Liver (tissue), 9 donors: ENCODE measurements around the gene FRMD4A. TPM values are rescaled to one million over a fixed set of nuclear protein-coding genes. Genes with fewer than 3 reads are reported as not detected.

ENCODE experiments used
- DNase-seq: peaks from one replicate; pipeline ENCODE4 v3.0.0-alpha.2; 2017; ENCODE audit warnings: low spot score
- H3K27ac ChIP-seq, 2 donors: one replicate each; pipeline ENCODE4 v1.7.0; 2013; ENCODE audit warnings: inconsistent platforms in 2 of 2, low read length in 2 of 2, control low read depth in 1 of 2, low read depth in 1 of 2, mild to moderate bottlenecking in 1 of 2
- H3K27me3 ChIP-seq, 4 donors: one replicate each; pipeline versions ENCODE4 v1.6.1 to v1.7.0; 2013; ENCODE audit warnings: low read length in 3 of 4, inconsistent platforms in 1 of 4, mild to moderate bottlenecking in 1 of 4, moderate library complexity in 1 of 4; ENCODE audit not compliant: control insufficient read depth in 4 of 4, insufficient read depth in 4 of 4
- H3K36me3 ChIP-seq, 4 donors: one replicate each; pipeline versions ENCODE4 v1.6.1 to v1.7.0; 2013; ENCODE audit warnings: low read length in 3 of 4, mild to moderate bottlenecking in 3 of 4, low read depth in 1 of 4, moderate library complexity in 1 of 4; ENCODE audit not compliant: control insufficient read depth in 4 of 4, insufficient read depth in 3 of 4
- H3K4me1 ChIP-seq, 4 donors: one replicate each; pipeline versions ENCODE4 v1.6.1 to v1.7.0; 2013; ENCODE audit warnings: low read length in 3 of 4, mild to moderate bottlenecking in 3 of 4, moderate library complexity in 1 of 4; ENCODE audit not compliant: control insufficient read depth in 4 of 4, insufficient read depth in 4 of 4
- H3K4me3 ChIP-seq, 3 donors: one replicate each; pipeline versions ENCODE4 v1.6.1 to v1.7.0; 2013; ENCODE audit warnings: low read length in 3 of 3, control low read depth in 1 of 3, low read depth in 1 of 3, mild to moderate bottlenecking in 1 of 3
- H3K9ac ChIP-seq, 2 donors: one replicate each; pipeline ENCODE4 v1.7.0; 2013; ENCODE audit warnings: low read length in 2 of 2, mild to moderate bottlenecking in 2 of 2, moderate library complexity in 2 of 2, control low read depth in 1 of 2, low read depth in 1 of 2
- H3K9me3 ChIP-seq, 4 donors: one replicate each; pipeline versions ENCODE4 v1.6.1 to v1.7.0; 2013; ENCODE audit warnings: low read length in 3 of 4; ENCODE audit not compliant: control insufficient read depth in 4 of 4
- EGR1 ChIP-seq, 2 donors: IDR thresholded peaks; 2 replicates each; pipeline ENCODE4 v1.6.1; 2016 to 2018; ENCODE audit warnings: antibody characterized with exemption in 2 of 2, low read depth in 2 of 2
- FOXA1 ChIP-seq: IDR thresholded peaks from 2 replicates; pipeline ENCODE4 v1.6.1; 2016; ENCODE audit warnings: antibody characterized with exemption
- GABPA ChIP-seq, 2 donors: IDR thresholded peaks in 1 of 2; conservative IDR thresholded peaks in 1 of 2; 2 replicates each; pipeline ENCODE4 v1.6.1; 2016; ENCODE audit warnings: antibody characterized with exemption in 2 of 2, mild to moderate bottlenecking in 1 of 2, moderate library complexity in 1 of 2
- HNF4A ChIP-seq, 2 donors: conservative IDR thresholded peaks; 2 replicates each; pipeline ENCODE4 v1.6.1; 2016; ENCODE audit warnings: antibody characterized with exemption in 2 of 2, mild to moderate bottlenecking in 2 of 2
- HNF4G ChIP-seq: IDR thresholded peaks from 2 replicates; pipeline ENCODE4 v1.6.1; 2016; ENCODE audit warnings: antibody characterized with exemption
- JUND ChIP-seq, 2 donors: IDR thresholded peaks; 2 replicates each; pipeline ENCODE4 v1.6.1; 2016; ENCODE audit warnings: antibody characterized with exemption in 2 of 2
- NR2F2 ChIP-seq: IDR thresholded peaks from 2 replicates; pipeline ENCODE4 v1.6.1; 2016; ENCODE audit warnings: antibody characterized with exemption
- REST ChIP-seq: IDR thresholded peaks from 2 replicates; pipeline ENCODE4 v1.6.1; 2016; ENCODE audit warnings: antibody characterized with exemption, mild to moderate bottlenecking
- RXRA ChIP-seq, 2 donors: IDR thresholded peaks; 2 replicates each; pipeline ENCODE4 v1.6.1; 2017 to 2018; ENCODE audit warnings: antibody characterized with exemption in 2 of 2, mild to moderate bottlenecking in 1 of 2
- SP1 ChIP-seq: IDR thresholded peaks from 2 replicates; pipeline ENCODE4 v1.6.1; 2018; ENCODE audit warnings: antibody characterized with exemption, mild to moderate bottlenecking
- TAF1 ChIP-seq: conservative IDR thresholded peaks from 2 replicates; pipeline ENCODE4 v1.6.1; 2016; ENCODE audit warnings: antibody characterized with exemption, mild to moderate bottlenecking
- YY1 ChIP-seq: IDR thresholded peaks from 2 replicates; pipeline ENCODE4 v1.6.1; 2016; ENCODE audit warnings: antibody characterized with exemption, mild to moderate bottlenecking
- ZBTB33 ChIP-seq: IDR thresholded peaks from 2 replicates; pipeline ENCODE4 v1.6.1; 2016; ENCODE audit warnings: antibody characterized with exemption
- WGBS: extraction: QIAGEN DNeasy Blood & Tissue Kit; methylation state at CpG from one replicate; pipeline ENCODE4 v1.1.7; 2013; 5-methylcytosine and 5-hydroxymethylcytosine counted together
- polyA plus RNA-seq, 2 donors: library from polyadenylated mRNA; stranded (reverse) in 1 of 2; unstranded in 1 of 2; fragments of 200-250 nt in 1 of 2; fragments of >200 nt in 1 of 2; fragmentation: Nextera tagmentation in 1 of 2; extraction: Ambion mirVana in 1 of 2; gene quantifications; one replicate each; pipeline versions ENCODE4 v1.2.1 to v1.2.3, GENCODE V29; 2013 to 2015
- total RNA-seq, 2 donors: library from RNA; depleted of rRNA; stranded (reverse); fragments of >200 nt; gene quantifications; one replicate each; pipeline ENCODE4 v1.2.3, GENCODE V29; 2014
- TF ChIP-seq, protein P1 (sequence below): fragments of 150-350 bp; IDR thresholded peaks from 2 replicates; pipeline ENCODE4 v1.5.1; 2017; ENCODE audit warnings: improper control_type of control experiment, low read depth, low read length; ENCODE audit not compliant: missing input control
- TF ChIP-seq, protein P2 (sequence below): IDR thresholded peaks from 2 replicates; pipeline ENCODE4 v1.6.1; 2016; ENCODE audit warnings: antibody characterized with exemption
- donor health status: healthy.
- donor health status: healthy.
- donor health status: healthy.
- donor health status: healthy.
- donor health status: healthy.

Gene FRMD4A
- total and polyA plus RNA-seq, 4 donors = 8.2 to 34.3 (median 13.1) TPM

DNA sequence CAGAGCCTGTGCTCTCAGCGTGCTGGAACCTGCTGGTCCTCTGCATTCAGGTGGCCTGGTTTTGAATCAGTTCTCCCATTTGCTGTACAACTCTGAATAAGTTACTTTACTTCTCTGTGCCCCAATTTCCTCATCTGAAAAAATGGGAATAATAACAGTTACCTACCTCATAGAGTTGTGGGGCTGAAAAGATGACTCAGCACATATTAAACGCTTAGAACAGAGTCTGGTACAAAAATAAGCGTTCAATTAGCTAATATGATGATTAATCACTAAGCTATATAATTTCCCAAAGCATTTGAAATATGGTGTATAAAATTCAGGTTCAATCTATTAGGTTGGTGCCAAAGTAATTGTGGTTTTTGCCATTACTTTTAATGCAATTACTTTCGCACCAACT, 484.8 kb downstream of the FRMD4A start:
- Histone ChIP-seq H3K4me3 (no peak overlapping the region), H3K9ac (no peak overlapping the region), H3K4me1 (peaks cover 3 to 5% (median 4%) of the 10 kb centered on the region in 4 donors), H3K27me3 (no peaks in the 10 kb centered on the region), H3K27ac (no peak overlapping the region), H3K9me3 (peaks cover 0 to 4% (median under 1%) of the 10 kb centered on the region in 4 donors), H3K36me3 (no peaks in the 10 kb centered on the region)
- WGBS = 69% methylated on average over 4 of the region's 4 CpGs
- no peak for TF ChIP-seq REST
- no peak for TF ChIP-seq EGR1 (IDR thresholded peaks at IDR 0.05; ENCODE audit: low read depth in 2 of 2)
- TF ChIP-seq, protein P1, sequence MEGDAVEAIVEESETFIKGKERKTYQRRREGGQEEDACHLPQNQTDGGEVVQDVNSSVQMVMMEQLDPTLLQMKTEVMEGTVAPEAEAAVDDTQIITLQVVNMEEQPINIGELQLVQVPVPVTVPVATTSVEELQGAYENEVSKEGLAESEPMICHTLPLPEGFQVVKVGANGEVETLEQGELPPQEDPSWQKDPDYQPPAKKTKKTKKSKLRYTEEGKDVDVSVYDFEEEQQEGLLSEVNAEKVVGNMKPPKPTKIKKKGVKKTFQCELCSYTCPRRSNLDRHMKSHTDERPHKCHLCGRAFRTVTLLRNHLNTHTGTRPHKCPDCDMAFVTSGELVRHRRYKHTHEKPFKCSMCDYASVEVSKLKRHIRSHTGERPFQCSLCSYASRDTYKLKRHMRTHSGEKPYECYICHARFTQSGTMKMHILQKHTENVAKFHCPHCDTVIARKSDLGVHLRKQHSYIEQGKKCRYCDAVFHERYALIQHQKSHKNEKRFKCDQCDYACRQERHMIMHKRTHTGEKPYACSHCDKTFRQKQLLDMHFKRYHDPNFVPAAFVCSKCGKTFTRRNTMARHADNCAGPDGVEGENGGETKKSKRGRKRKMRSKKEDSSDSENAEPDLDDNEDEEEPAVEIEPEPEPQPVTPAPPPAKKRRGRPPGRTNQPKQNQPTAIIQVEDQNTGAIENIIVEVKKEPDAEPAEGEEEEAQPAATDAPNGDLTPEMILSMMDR = no peak
- no peak for TF ChIP-seq TAF1
- TF ChIP-seq FOXA1 = no peak
- TF ChIP-seq NR2F2 = no peak
- no peak for TF ChIP-seq YY1
- TF ChIP-seq ZBTB33 = no peak
- no peak for TF ChIP-seq GABPA (IDR thresholded peaks at IDR 0.05 in 1 of 2, conservative IDR thresholded peaks at IDR 0.05 in 1 of 2)
- TF ChIP-seq RXRA (IDR thresholded peaks at IDR 0.05) = no peak
- TF ChIP-seq, protein P2, sequence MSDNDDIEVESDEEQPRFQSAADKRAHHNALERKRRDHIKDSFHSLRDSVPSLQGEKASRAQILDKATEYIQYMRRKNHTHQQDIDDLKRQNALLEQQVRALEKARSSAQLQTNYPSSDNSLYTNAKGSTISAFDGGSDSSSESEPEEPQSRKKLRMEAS = no peak
- DNase-seq = no peak

DNA sequence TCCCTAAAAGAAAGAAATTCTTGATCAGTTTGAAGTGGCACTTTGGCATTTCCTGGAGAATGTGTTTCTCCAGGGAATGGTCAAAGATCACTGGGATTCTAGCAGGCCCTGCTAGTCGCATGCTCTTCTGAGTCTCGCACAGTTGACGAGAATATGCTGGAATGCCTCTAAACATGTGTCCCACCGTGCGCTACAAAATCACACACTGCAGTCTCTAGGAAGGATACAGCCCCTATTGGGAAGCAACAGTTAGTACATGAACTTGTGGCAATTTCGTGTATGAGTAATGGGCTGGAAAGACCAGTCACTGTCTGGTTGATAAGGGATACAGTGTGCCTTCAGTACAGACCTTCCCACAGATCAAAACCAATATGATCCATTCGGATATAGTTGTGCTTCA, 486.1 kb downstream of the FRMD4A start:
- 82% methylated on average over 7 of the region's 7 CpGs for WGBS
- peaks cover 3 to 5% (median 4%) of the 10 kb centered on the region in 4 donors for H3K4me1 ChIP-seq
- no peak overlapping the region for H3K27ac ChIP-seq
- no peak for DNase-seq
- no peak overlapping the region for H3K9ac ChIP-seq
- H3K27me3 ChIP-seq = no peaks in the 10 kb centered on the region
- H3K36me3 ChIP-seq = no peaks in the 10 kb centered on the region
- no peak for TF ChIP-seq FOXA1
- no peak for TF ChIP-seq REST
- TF ChIP-seq HNF4A (conservative IDR thresholded peaks at IDR 0.05) = no peak
- no peak for TF ChIP-seq RXRA (IDR thresholded peaks at IDR 0.05)
- TF ChIP-seq JUND (IDR thresholded peaks at IDR 0.05) = no peak
- no peak for TF ChIP-seq YY1
- TF ChIP-seq, protein P2 = no peak
- no peak for TF ChIP-seq SP1
- TF ChIP-seq HNF4G = no peak
- TF ChIP-seq ZBTB33 = no peak
- no peak for TF ChIP-seq NR2F2
- peaks cover 0 to 4% (median under 1%) of the 10 kb centered on the region in 4 donors for H3K9me3 ChIP-seq
- no peak overlapping the region for H3K4me3 ChIP-seq
